H1 (cell line): ENCODE data around the gene EPHB3. TPM values are rescaled to one million over a fixed set of nuclear protein-coding genes. Genes with fewer than 3 reads are reported as not detected.

ENCODE experiments used
- CTCF ChIA-PET: fragments of 300-600 bp; sonication (Branson Sonifier 250); formaldehyde crosslinking; loops from one replicate; lab custom pipeline; 2021; ENCODE audit not compliant: partially characterized antibody; lab: Charles Lee
- POLR2A ChIA-PET: fragments of 300-600 bp; sonication (Branson Sonifier 250); formaldehyde crosslinking; loops from one replicate; lab custom pipeline; 2021; ENCODE audit warnings: inconsistent platforms; ENCODE audit not compliant: partially characterized antibody; lab: Charles Lee
- DNase-seq, 2 experiments: peaks; one replicate each; pipeline versions ENCODE4 v3.0.0 to v3.0.0-alpha.2; 2010 to 2022; ENCODE audit warnings: low spot score in 2 of 2, low read depth in 1 of 2, mixed read lengths in 1 of 2
- FAIRE-seq: peaks from 2 replicates; lab custom pipeline; 2011; peaks lifted over from hg19 to GRCh38; lab: Jason Lieb, UNC
- H2AFZ ChIP-seq: 2 replicates; pipeline ENCODE4 v1.8.1; 2012; ENCODE audit warnings: low read length, inconsistent platforms
- H2AK5ac ChIP-seq: 2 replicates; pipeline ENCODE4 v1.6.1; 2013; ENCODE audit warnings: low read depth, low read length
- H2BK120ac ChIP-seq: replicated peaks from 2 replicates; pipeline ENCODE3; 2013; ENCODE audit warnings: low read depth, low read length, inconsistent platforms
- H2BK12ac ChIP-seq: 2 replicates; pipeline ENCODE4 v1.6.1; 2013; ENCODE audit warnings: low read depth, low read length
- H2BK15ac ChIP-seq: 2 replicates; pipeline ENCODE4 v1.6.1; 2013; ENCODE audit warnings: low read length
- H2BK20ac ChIP-seq: 2 replicates; pipeline ENCODE4 v1.6.1; 2013; ENCODE audit warnings: low read length
- H2BK5ac ChIP-seq: 2 replicates; pipeline ENCODE4 v1.6.1; 2013; ENCODE audit warnings: low read depth, low read length
- H3K14ac ChIP-seq: 2 replicates; pipeline ENCODE4 v1.6.1; 2013; ENCODE audit warnings: inconsistent platforms; ENCODE audit not compliant: insufficient read length
- H3K18ac ChIP-seq: 2 replicates; pipeline ENCODE4 v1.6.1; 2013; ENCODE audit warnings: low read length; ENCODE audit errors: extremely low read depth
- H3K23ac ChIP-seq: 2 replicates; pipeline ENCODE4 v1.6.1; 2013; ENCODE audit warnings: inconsistent platforms; ENCODE audit not compliant: insufficient read length
- H3K23me2 ChIP-seq: 2 replicates; pipeline ENCODE4 v1.6.1; 2013; ENCODE audit warnings: low read depth, low read length
- H3K27ac ChIP-seq: 2 replicates; pipeline ENCODE4 v1.6.1; 2011; ENCODE audit warnings: low read depth, low read length, inconsistent platforms
- H3K27me3 ChIP-seq, 4 experiments: replicated peaks in 1 of 4; 1 replicate in 1 of 4; 2 replicates in 3 of 4; pipeline versions ENCODE4 v1.6.1 to v1.8.1; 2011 to 2013; ENCODE audit warnings: low read length in 3 of 4, mild to moderate bottlenecking in 3 of 4, inconsistent platforms in 2 of 4, mixed read lengths in 2 of 4, moderate library complexity in 1 of 4; ENCODE audit not compliant: control insufficient read depth in 3 of 4, insufficient read depth in 3 of 4; ENCODE audit errors: extremely low read depth in 1 of 4
- H3K36me3 ChIP-seq, 4 experiments: 2 replicates each; pipeline versions ENCODE4 v1.6.1 to v1.8.1; 2011 to 2013; ENCODE audit warnings: mild to moderate bottlenecking in 4 of 4, low read length in 3 of 4, moderate library complexity in 2 of 4, control low read depth in 1 of 4, inconsistent platforms in 1 of 4; ENCODE audit not compliant: insufficient read depth in 4 of 4, control insufficient read depth in 2 of 4
- H3K4ac ChIP-seq: replicated peaks from 2 replicates; pipeline ENCODE3; 2013; ENCODE audit warnings: low read length, low read depth, mixed read lengths, inconsistent platforms; ENCODE audit not compliant: insufficient read length
- H3K4me1 ChIP-seq, 4 experiments: replicated peaks in 1 of 4; 1 replicate in 1 of 4; 2 replicates in 3 of 4; pipeline versions ENCODE4 v1.6.1 to v1.8.1; 2011 to 2013; ENCODE audit warnings: low read length in 3 of 4, inconsistent platforms in 2 of 4, mixed read lengths in 1 of 4; ENCODE audit not compliant: insufficient read depth in 4 of 4, control insufficient read depth in 3 of 4
- H3K4me2 ChIP-seq, 2 experiments: 2 replicates each; pipeline versions ENCODE4 v1.6.1 to v1.8.1; 2011 to 2013; ENCODE audit warnings: low read depth in 2 of 2, low read length in 2 of 2, control low read depth in 1 of 2, inconsistent platforms in 1 of 2, mild to moderate bottlenecking in 1 of 2; ENCODE audit not compliant: insufficient read depth in 1 of 2
- H3K4me3 ChIP-seq, 4 experiments: fragments of 200-600, 300-600 bp in 1 of 4; sonication (generic), shearing (Covaris generic), sonication (Bioruptor Twin) in 1 of 4; 2 replicates each; pipeline versions ENCODE4 v1.5.1 to v1.8.1; 2011 to 2016; ENCODE audit warnings: low read length in 4 of 4, low read depth in 3 of 4, control low read depth in 2 of 4, inconsistent platforms in 2 of 4, mild to moderate bottlenecking in 2 of 4, mixed read lengths in 1 of 4, moderate library complexity in 1 of 4; ENCODE audit not compliant: insufficient read depth in 2 of 4; ENCODE audit errors: extremely low read depth in 1 of 4
- H3K56ac ChIP-seq: replicated peaks from 2 replicates; pipeline ENCODE3; 2013; ENCODE audit warnings: low read depth, mild to moderate bottlenecking, mixed read lengths, low read length, inconsistent platforms; ENCODE audit not compliant: insufficient read length
- H3K79me1 ChIP-seq: 2 replicates; pipeline ENCODE4 v1.6.1; 2013; ENCODE audit warnings: low read depth, low read length, control low read depth
- H3K79me2 ChIP-seq, 2 experiments: 2 replicates each; pipeline versions ENCODE4 v1.6.1 to v1.8.1; 2012 to 2013; ENCODE audit warnings: low read length in 2 of 2, mild to moderate bottlenecking in 2 of 2, inconsistent platforms in 1 of 2; ENCODE audit not compliant: insufficient read depth in 2 of 2, control insufficient read depth in 1 of 2
- H3K9ac ChIP-seq, 4 experiments: replicated peaks in 1 of 4; 1 replicate in 1 of 4; 2 replicates in 3 of 4; pipeline versions ENCODE4 v1.6.1 to v1.8.1; 2011 to 2013; ENCODE audit warnings: low read depth in 3 of 4, low read length in 3 of 4, control low read depth in 2 of 4, mild to moderate bottlenecking in 2 of 4, moderate library complexity in 2 of 4, inconsistent platforms in 1 of 4; ENCODE audit errors: extremely low read depth in 1 of 4
- H3K9me3 ChIP-seq, 2 experiments: 2 replicates each; pipeline versions ENCODE4 v1.6.1 to v1.8.1; 2012 to 2013; ENCODE audit warnings: mild to moderate bottlenecking in 2 of 2, moderate library complexity in 2 of 2, control low read depth in 1 of 2, inconsistent platforms in 1 of 2, low read depth in 1 of 2, low read length in 1 of 2, mixed read lengths in 1 of 2; ENCODE audit not compliant: insufficient read depth in 2 of 2
- H4K20me1 ChIP-seq, 2 experiments: replicated peaks in 1 of 2; 2 replicates each; pipeline versions ENCODE3 to v1.8.1; 2011 to 2013; ENCODE audit warnings: inconsistent platforms in 2 of 2, low read length in 2 of 2, mild to moderate bottlenecking in 1 of 2; ENCODE audit not compliant: insufficient read depth in 2 of 2, control insufficient read depth in 1 of 2
- H4K5ac ChIP-seq: 2 replicates; pipeline ENCODE4 v1.6.1; 2013; ENCODE audit warnings: low read length, low read depth, mixed read lengths, inconsistent platforms; ENCODE audit not compliant: insufficient read length
- H4K8ac ChIP-seq: 2 replicates; pipeline ENCODE4 v1.8.0; 2013; ENCODE audit warnings: mild to moderate bottlenecking, moderate library complexity, low read length, inconsistent platforms; ENCODE audit not compliant: insufficient read depth; ENCODE audit errors: extremely low read depth
- H4K91ac ChIP-seq: replicated peaks from 2 replicates; pipeline ENCODE3; 2013; ENCODE audit warnings: low read length, mixed read lengths, inconsistent platforms; ENCODE audit not compliant: insufficient read length
- EZH2 ChIP-seq: fragments of 200-600 bp; sonication (generic); IDR thresholded peaks from 2 replicates; pipeline ENCODE4 v1.7.1; 2012; ENCODE audit warnings: low read depth, mild to moderate bottlenecking, moderate library complexity, low read length, inconsistent platforms; ENCODE audit not compliant: severe bottlenecking
- FOSL1 ChIP-seq: IDR thresholded peaks from 2 replicates; pipeline ENCODE4 v1.6.1; 2011; ENCODE audit warnings: mild to moderate bottlenecking, low read depth, low read length, moderate library complexity; ENCODE audit not compliant: insufficient read depth
- KDM4A ChIP-seq: IDR thresholded peaks from one replicate; pipeline ENCODE4 v1.7.1; 2012; ENCODE audit warnings: low read depth, mild to moderate bottlenecking, moderate library complexity, low read length, inconsistent platforms; ENCODE audit not compliant: severe bottlenecking
- TAF7 ChIP-seq: optimal IDR thresholded peaks from 2 replicates; pipeline ENCODE3; 2011; ENCODE audit warnings: low read depth, mild to moderate bottlenecking, inconsistent platforms, low read length, moderate library complexity, borderline replicate concordance
- TCF12 ChIP-seq: IDR thresholded peaks from 2 replicates; pipeline ENCODE4 v1.6.1; 2011; ENCODE audit warnings: low read depth, mild to moderate bottlenecking, low read length
- WGBS, 2 experiments: shearing (Covaris generic) in 1 of 2; methylation state at CpG; one replicate each; pipeline versions ENCODE4 v1.1.6 to v1.1.7; 2013 to 2015; ENCODE audit warnings: low lambda C conversion rate in 2 of 2, mixed read lengths in 2 of 2, inconsistent platforms in 1 of 2, low coverage in 1 of 2, missing lambda C conversion rate in 1 of 2; ENCODE audit not compliant: insufficient replicate concordance in 2 of 2, insufficient coverage in 1 of 2, insufficient read length in 1 of 2; ENCODE audit errors: extremely low coverage in 1 of 2, missing lambda C conversion rate in 1 of 2; 5-methylcytosine and 5-hydroxymethylcytosine counted together
- polyA plus RNA-seq, 7 experiments: library from polyadenylated mRNA; depleted of rRNA in 3 of 7; stranded (reverse) in 5 of 7; unstranded in 2 of 7; fragments of >200 nt in 5 of 7; fragments of 200-250 nt in 2 of 7; gene quantifications; 1 replicate in 5 of 7; 2 replicates in 1 of 7; 4 replicates in 1 of 7; pipeline versions ENCODE4 v1.2.1 to v1.2.3, GENCODE V29; 2011 to 2013; ENCODE audit warnings: missing spikeins in 2 of 7, mixed read lengths in 2 of 7
- total RNA-seq: library from RNA; stranded (reverse); fragmentation: NEBNext Ultra II Directional; extraction: Animal tissue kit (Norgen Biotek cat#: 25700); gene quantifications from 2 replicates; pipeline ENCODE4 v1.2.1, GENCODE V29; 2021

Gene EPHB3
- total and polyA plus RNA-seq, 2 of the 8 experiments (the other 6 are each of a cell fraction or from before 2014, with no cell fraction given): 0.41 to 0.91 TPM

- ChIA-PET POLR2A (interaction anchor here (0.7 to 4.1 kb wide), 9 partner anchors 9 to 110 kb away, joined by 3 to 19 read pairs (median 3); partner anchors contain the start of genes EPHB3 and MAGEF1), CTCF (interaction anchor here (0.7 to 2.7 kb wide), 22 partner anchors 8 to 209 kb away, joined by 3 to 20 read pairs (median 4); partner anchors contain the start of gene EPHB3)
- H3K36me3 ChIP-seq: no peaks in the 10 kb centered on the region
- H4K20me1 ChIP-seq: peaks cover 2 to 10% of the 10 kb centered on the region in 2 experiments
- no peak overlapping the region for H2AK5ac ChIP-seq
- no peak overlapping the region for H2AFZ ChIP-seq
- peak overlapping the region; percentile 76; the same call in 1 of the 2 replicates for H4K8ac ChIP-seq
- H2BK5ac ChIP-seq: no peak overlapping the region
- no peak overlapping the region for H3K27ac ChIP-seq
- no peak overlapping the region for H2BK15ac ChIP-seq
- FAIRE-seq (no peak), DNase-seq (no peak)
- H3K79me1 ChIP-seq: no peaks in the 10 kb centered on the region
- no peak overlapping the region for H3K56ac ChIP-seq
- H4K91ac ChIP-seq: no peak overlapping the region
- H2BK12ac ChIP-seq: no peak overlapping the region
- H4K5ac ChIP-seq: no peak overlapping the region
- TF ChIP-seq EZH2 (peak; percentile 47), FOSL1 (no peak), KDM4A (peak; percentile 9), TAF7 (no peak), TCF12 (0 out of 2 replicates have a peak, but pooled peaks have one; percentile 57)
- TF ChIP-seq, all 59 proteins: peak for 3
- peaks cover 6 to 23% (median 15%) of the 10 kb centered on the region in 4 experiments for H3K4me1 ChIP-seq
- H3K9me3 ChIP-seq: no peaks in the 10 kb centered on the region
- H3K9ac ChIP-seq: no peak overlapping the region
- H3K23ac ChIP-seq: no peak overlapping the region
- no peak overlapping the region for H3K4ac ChIP-seq
- H2BK120ac ChIP-seq: no peak overlapping the region
- no peaks in the 10 kb centered on the region for H3K79me2 ChIP-seq
- 2% methylated on average over 26 of the region's 63 CpGs; no CpG with 5 or more reads in 1 of the 2 experiments for WGBS, 2 experiments
- H3K14ac ChIP-seq: no peak overlapping the region
- H3K18ac ChIP-seq: no peak overlapping the region
- H3K27me3 ChIP-seq: peaks cover 41 to 85% (median 77%) of the 10 kb centered on the region in 4 experiments
- H3K23me2 ChIP-seq: peaks cover 16% of the 10 kb centered on the region; the same call in 1 of the 2 replicates
- peak overlapping the region; percentile 72 to 82 for H3K4me2 ChIP-seq
- no peak overlapping the region for H2BK20ac ChIP-seq
- peak overlapping the region; percentile 26 to 67 (median 36); a peak in 6 of 8 replicates for H3K4me3 ChIP-seq
Observed at GRCh38 chr3:184601576-184602371, 40.2 kb downstream of the EPHB3 start.
